Mammary microvascular endothelial cell (primary cell): Measurements from ENCODE around the gene DET1. TPM values are rescaled to one million over a fixed set of nuclear protein-coding genes. Genes with fewer than 3 reads are reported as not detected.

ENCODE experiments used
- total RNA-seq: library from RNA; depleted of rRNA; stranded (reverse); fragments of >200 nt; gene quantifications from 2 replicates; pipeline ENCODE4 v1.2.3, GENCODE V29; 2015

DET1 gene
- total RNA-seq = 3.0 and 3.5 TPM in 2 replicates

DNA sequence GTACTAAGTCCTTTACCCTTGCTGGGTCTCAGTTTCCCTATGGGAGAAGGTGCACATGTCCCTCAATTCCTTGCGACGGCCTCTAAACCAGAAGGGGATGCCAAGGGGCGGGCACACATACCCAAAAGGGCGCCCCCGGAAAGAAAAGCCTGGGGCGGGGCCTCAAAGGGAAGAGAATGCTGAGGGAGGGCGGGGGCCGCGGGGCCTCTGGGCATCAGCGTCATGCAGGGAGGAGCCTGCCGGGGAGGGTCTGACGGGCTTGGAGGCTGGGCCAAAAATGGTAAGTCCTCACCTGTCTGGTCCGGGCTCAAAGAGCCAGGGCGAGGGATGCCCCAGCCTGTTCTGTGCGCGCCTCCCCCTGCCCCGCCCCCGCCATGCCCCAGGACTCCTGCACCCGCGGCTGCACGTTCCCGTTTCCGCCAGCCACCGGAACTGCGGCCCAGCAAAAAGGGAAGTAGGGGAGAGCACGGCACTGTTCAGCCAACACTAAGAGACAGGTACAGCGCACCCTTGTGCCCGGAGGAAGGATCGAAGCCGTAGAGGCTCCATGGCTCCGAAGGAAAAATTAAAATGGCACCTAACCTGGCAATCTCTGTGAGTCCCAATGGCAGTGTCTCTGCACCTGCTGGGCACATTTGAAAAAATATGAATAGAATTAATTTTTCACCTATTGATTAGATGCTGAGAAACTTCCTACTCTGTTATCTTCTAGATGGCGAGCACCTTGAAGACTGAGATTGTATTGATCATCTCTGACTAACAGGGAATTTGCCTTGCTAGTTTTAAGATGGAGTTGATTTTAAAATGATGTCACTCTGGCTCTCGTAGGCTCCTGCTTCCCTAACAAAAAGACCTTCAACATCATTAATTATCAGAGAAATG lies at the start of gene DET1:
TSS of gene DET1 (minus strand) at position 434 of the 882 bp plus-strand sequence. CDS start 14,976 bp downstream, outside the sequence.

DNA sequence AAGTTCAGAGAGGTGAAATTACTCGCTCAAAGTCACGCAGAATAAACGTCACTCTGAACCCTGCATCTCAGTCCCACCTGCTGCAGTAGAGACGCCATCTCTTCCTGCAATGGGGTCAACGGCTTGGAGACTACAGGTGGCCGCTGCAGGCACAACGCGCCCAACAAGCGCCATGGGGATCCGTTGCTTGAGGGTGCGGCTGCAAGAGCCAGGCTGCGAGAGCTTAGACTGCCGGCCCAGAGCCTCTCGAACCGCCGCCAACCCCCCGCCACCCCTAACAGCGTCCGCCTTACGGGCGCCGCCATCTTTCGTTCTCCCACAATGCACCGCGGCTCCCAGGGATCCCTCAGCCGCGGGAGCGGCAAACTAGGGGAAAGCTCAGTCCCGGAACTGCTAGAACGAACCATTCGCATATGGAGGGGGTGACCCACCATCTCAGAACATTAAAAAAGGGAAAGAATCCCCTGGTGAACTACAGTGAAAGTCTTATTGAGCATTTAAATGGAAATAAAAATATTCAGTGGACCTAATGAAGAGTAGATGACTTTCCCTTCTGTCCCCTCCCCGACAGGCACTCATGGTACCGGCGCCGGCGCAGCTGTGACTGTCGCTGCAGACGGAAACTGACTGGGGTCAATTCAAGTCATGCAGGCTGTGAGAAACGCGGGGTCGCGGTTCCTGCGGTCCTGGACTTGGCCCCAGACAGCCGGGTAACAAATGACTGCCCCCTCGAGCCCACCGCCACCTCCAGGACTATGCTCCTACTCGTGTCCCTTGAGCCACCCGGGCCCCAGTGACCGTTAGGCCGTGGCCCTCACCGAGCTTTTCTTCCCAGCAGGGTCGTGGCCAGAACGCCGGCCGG lies 79.2 kb downstream of the DET1 start, which contains the start of the genes MRPL46 and MRPS11:
TSS of gene MRPL46 (minus strand) at position 316 of the 862 bp plus-strand sequence. CDS start at position 305, 11 bp downstream.
TSS of gene MRPS11 (plus strand) at position 636 of the 862 bp plus-strand sequence. CDS start at position 646, 10 bp downstream.

Other genes starting within 250 kb of the DET1 start
- gene MRPL46, start 79.3 kb downstream of the DET1 start, total RNA-seq = 26.2 and 26.7 TPM in 2 replicates
- 54.6 and 61.2 TPM in 2 replicates for gene MRPS11, start 79.0 kb downstream of the DET1 start, total RNA-seq
- gene AEN, start 74.7 kb upstream of the DET1 start, total RNA-seq = 62.8 and 67.7 TPM in 2 replicates
- gene ISG20, start 92.3 kb upstream of the DET1 start, total RNA-seq = 15.0 and 18.9 TPM in 2 replicates